Amygdala (tissue), 56 donors: ENCODE measurements around the gene IL32.
"Not testable (repeated sequence)": the region's sequence is repeated elsewhere in the genome, so short reads cannot be mapped to it uniquely, and the experiment has no call there.

ENCODE experiments used
- DNase-seq, 56 donors: peaks; one replicate each; lab custom pipeline; 2025; lab: John Stamatoyannopoulos, UW

Gene IL32

GRCh38 chr16:3066440-3066748, 954 bp downstream of the IL32 start:
- no peak for DNase-seq

- DNase-seq, result no peak
Measured at GRCh38 chr16:3068487-3068886, 3.0 kb downstream of the IL32 start.

GRCh38 chr16:3069146-3069545, 3.7 kb downstream of the IL32 start:
- DNase-seq, result not testable (repeated sequence)

- no peak for DNase-seq
Measured at GRCh38 chr16:3070608-3071111, 5.2 kb downstream of the IL32 start.

- no peak for DNase-seq
Measured at GRCh38 chr16:3071655-3072054, 6.2 kb downstream of the IL32 start.

GRCh38 chr16:3072148-3072547, 6.7 kb downstream of the IL32 start:
- DNase-seq, result not testable (repeated sequence)

- DNase-seq, result not testable (repeated sequence)
Measured at GRCh38 chr16:3072576-3073263, 7.3 kb downstream of the IL32 start.

GRCh38 chr16:3073448-3073847, 8.0 kb downstream of the IL32 start:
- DNase-seq, result no peak

- no peak for DNase-seq
Measured at GRCh38 chr16:3074860-3075522, 9.6 kb downstream of the IL32 start.

GRCh38 chr16:3075523-3075915, 10.1 kb downstream of the IL32 start:
- no peak for DNase-seq

GRCh38 chr16:3075946-3076345, 10.5 kb downstream of the IL32 start:
- not testable (repeated sequence) for DNase-seq

GRCh38 chr16:3076577-3076976, 11.1 kb downstream of the IL32 start:
- no peak for DNase-seq

- DNase-seq, result no peak
Measured at GRCh38 chr16:3080024-3080423, 14.6 kb downstream of the IL32 start.

- not testable (repeated sequence) for DNase-seq
Measured at GRCh38 chr16:3081957-3082356, 16.5 kb downstream of the IL32 start.

GRCh38 chr16:3083408-3083807, 18.0 kb downstream of the IL32 start:
- not testable (repeated sequence) for DNase-seq

- DNase-seq, result no peak
Measured at GRCh38 chr16:3084491-3084890, 19.1 kb downstream of the IL32 start.

GRCh38 chr16:3084969-3085670, 19.7 kb downstream of the IL32 start:
- DNase-seq, result no peak

- no peak for DNase-seq
Measured at GRCh38 chr16:3085868-3086595, 20.6 kb downstream of the IL32 start.

GRCh38 chr16:3086596-3087242, 21.3 kb downstream of the IL32 start:
- no peak for DNase-seq
